Activated B cell treated with CpG ODN at 0.5 μM for 24 hours (primary cell): ENCODE results near the gene TBC1D22A. TPM values are rescaled to one million over a fixed set of nuclear protein-coding genes. Genes with fewer than 3 reads are reported as not detected.
"Not testable (repeated sequence)": the region's sequence is repeated elsewhere in the genome, so short reads cannot be mapped to it uniquely, and the experiment has no call there.

Source experiments
- ATAC-seq: fragments of 200-7000 bp; cut with Tn5 transposase; one replicate; pipeline ENCODE4 v1.10.0; 2021; ENCODE audit warnings: low read depth, mild to moderate bottlenecking, moderate library complexity
- CTCF ChIA-PET: fragments of 350-600 bp; sonication (Branson Sonifier 250); formaldehyde crosslinking; loops from one replicate; lab custom pipeline; 2021; ENCODE audit warnings: antibody characterized with exemption; lab: Charles Lee
- POLR2A ChIA-PET: fragments of 350-600 bp; sonication (Branson Sonifier 250); formaldehyde crosslinking; loops from one replicate; lab custom pipeline; 2021; ENCODE audit warnings: antibody characterized with exemption; lab: Charles Lee
- DNase-seq: peaks from one replicate; pipeline ENCODE4 v3.0.0; 2022
- H3K27ac Mint-ChIP-seq: one replicate; pipeline ENCODE4 v1.8.0; 2020; ENCODE audit warnings: mixed read lengths
- H3K27me3 Mint-ChIP-seq: one replicate; pipeline ENCODE4 v1.8.0; 2021; ENCODE audit warnings: mixed read lengths
- H3K36me3 Mint-ChIP-seq: one replicate; pipeline ENCODE4 v1.8.0; 2021; ENCODE audit warnings: low read depth, mixed read lengths
- H3K4me1 Mint-ChIP-seq: one replicate; pipeline ENCODE4 v1.8.0; 2021; ENCODE audit warnings: mixed read lengths
- H3K4me3 Mint-ChIP-seq: one replicate; pipeline ENCODE4 v1.8.0; 2020; ENCODE audit warnings: mild to moderate bottlenecking, mixed read lengths
- H3K9me3 Mint-ChIP-seq: one replicate; pipeline ENCODE4 v1.8.0; 2020; ENCODE audit warnings: mixed read lengths
- intact Hi-C: fragments of 100-400 bp; cut with micrococcal nuclease; formaldehyde crosslinking; loops from one replicate; pipeline ENCODE4 v1.15.1; 2024
- total RNA-seq: library from RNA; stranded (reverse); gene quantifications from 2 replicates; pipeline ENCODE4 v1.2.3, GENCODE V29; 2022
- TF ChIP-seq, protein P1 (sequence below): fragments of 200-600 bp; IDR thresholded peaks from one replicate; pipeline ENCODE4 v1.8.0; 2022; ENCODE audit warnings: antibody characterized with exemption, mild to moderate bottlenecking

The TBC1D22A gene
- total RNA-seq, 1 donor from 2014 or later = 85.9 TPM

DNA sequence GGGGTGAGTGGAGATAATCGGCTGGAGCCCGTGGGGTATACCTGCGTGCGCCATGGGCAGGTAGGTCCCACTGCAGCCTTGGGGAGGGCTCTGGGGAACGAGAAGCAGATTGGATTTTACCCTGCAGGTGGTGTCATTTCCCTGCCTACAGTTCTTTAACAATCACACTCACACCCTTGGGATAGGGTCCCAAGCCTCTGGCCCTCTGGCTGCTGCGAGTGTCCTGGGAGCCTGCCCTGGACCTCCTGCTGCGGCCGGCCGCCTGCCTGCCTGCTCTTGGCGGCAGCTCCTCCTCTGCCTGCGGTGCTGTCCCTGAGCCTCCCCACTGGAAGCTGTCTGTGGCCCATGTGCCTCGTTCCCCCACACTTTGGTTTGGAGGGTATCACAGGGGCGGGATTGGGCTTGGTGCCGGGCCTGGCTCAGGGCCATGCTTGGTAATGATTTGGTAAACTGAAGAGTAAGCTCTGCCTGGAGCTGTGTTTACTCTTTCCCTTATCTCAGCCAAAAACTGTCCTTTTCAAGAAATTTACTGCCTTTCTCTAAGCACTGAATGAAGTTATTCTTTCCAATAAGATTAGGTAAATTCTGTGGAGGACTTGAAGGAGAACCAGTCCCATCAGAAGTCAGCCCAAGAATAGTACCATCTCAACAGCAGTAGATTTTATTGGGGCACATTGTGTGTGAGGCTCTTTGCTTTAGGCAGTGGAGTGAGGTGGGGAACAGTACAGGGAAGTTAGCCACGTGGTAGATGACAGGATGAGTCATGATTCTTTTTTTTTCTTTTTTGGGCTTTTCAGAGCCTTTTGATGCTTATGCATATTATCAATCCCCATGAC lies 53.7 kb downstream of the TBC1D22A start:
- Mint-ChIP-seq H3K4me1 (peaks cover 57% of the 10 kb centered on the region), H3K27me3 (no peaks in the 10 kb centered on the region), H3K9me3 (no peaks in the 10 kb centered on the region), H3K27ac (peak overlapping the region; percentile 36), H3K4me3 (no peak overlapping the region), H3K36me3 (peaks cover 72% of the 10 kb centered on the region)
- intact Hi-C loops = no loop called here
- ChIA-PET POLR2A (no interaction called here), CTCF (interaction anchor here (1.0 kb wide), 1 partner anchor 58 kb away, joined by 4 read pairs; no protein-coding TSS in a partner anchor)
- ATAC-seq (peak; percentile 67), DNase-seq (no peak)
- TF ChIP-seq, protein P1, sequence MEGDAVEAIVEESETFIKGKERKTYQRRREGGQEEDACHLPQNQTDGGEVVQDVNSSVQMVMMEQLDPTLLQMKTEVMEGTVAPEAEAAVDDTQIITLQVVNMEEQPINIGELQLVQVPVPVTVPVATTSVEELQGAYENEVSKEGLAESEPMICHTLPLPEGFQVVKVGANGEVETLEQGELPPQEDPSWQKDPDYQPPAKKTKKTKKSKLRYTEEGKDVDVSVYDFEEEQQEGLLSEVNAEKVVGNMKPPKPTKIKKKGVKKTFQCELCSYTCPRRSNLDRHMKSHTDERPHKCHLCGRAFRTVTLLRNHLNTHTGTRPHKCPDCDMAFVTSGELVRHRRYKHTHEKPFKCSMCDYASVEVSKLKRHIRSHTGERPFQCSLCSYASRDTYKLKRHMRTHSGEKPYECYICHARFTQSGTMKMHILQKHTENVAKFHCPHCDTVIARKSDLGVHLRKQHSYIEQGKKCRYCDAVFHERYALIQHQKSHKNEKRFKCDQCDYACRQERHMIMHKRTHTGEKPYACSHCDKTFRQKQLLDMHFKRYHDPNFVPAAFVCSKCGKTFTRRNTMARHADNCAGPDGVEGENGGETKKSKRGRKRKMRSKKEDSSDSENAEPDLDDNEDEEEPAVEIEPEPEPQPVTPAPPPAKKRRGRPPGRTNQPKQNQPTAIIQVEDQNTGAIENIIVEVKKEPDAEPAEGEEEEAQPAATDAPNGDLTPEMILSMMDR = no peak

DNA sequence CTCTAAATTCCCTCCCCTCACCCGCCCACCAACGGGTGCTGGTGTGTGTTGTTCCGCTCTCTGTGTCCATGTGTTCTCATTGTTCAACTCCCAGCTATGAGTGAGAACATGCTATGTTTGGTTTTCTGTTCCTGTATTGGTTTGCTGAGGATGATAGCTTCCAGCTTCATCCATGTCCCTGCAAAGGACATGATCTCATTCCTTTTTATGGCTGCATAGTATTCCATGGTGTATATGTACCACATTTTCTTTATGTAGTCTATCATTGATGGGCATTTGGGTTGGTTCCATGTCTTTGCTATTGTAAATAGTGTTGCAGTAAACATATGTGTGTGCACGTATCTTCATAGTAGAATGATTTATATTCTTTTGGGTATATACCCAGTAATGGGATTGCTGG lies 54.9 kb downstream of the TBC1D22A start:
- ATAC-seq, POLR2A ChIA-PET, intact Hi-C loops, H3K27ac Mint-ChIP-seq, H3K4me3 Mint-ChIP-seq, H3K9me3 Mint-ChIP-seq, DNase-seq, H3K27me3 Mint-ChIP-seq: not testable (repeated sequence)
- peaks cover 68% of the 10 kb centered on the region for H3K4me1 Mint-ChIP-seq
- peaks cover 71% of the 10 kb centered on the region for H3K36me3 Mint-ChIP-seq
- CTCF ChIA-PET = interaction anchor here (1.0 kb wide), 1 partner anchor 59 kb away, joined by 4 read pairs; no protein-coding TSS in a partner anchor

DNA sequence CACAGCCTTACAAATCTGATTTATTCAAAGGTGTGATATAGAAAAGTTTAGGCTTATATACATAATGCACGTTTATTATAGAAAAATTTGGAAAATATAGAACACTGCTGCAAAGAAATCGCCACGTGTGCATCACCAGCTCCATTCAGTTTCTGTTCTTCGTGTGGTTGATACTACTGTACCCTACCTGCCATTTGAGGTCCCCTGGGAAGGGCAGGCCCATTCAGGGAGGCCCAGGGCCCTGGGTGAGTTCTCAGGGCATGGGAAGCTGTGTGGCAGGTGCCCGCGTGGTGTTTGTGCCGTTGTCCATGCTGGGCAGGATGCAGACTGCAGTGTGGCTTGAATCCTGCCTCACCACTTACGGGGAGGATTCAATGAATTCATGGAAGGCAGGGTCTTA lies 60.8 kb downstream of the TBC1D22A start:
- CTCF ChIA-PET = interaction anchor here (1.4 kb wide), 1 partner anchor 64 kb away, joined by 3 read pairs; no protein-coding TSS in a partner anchor
- POLR2A ChIA-PET = no interaction called here
- H3K9me3 Mint-ChIP-seq = no peaks in the 10 kb centered on the region
- no peak overlapping the region for H3K4me3 Mint-ChIP-seq
- H3K4me1 Mint-ChIP-seq = peaks cover 65% of the 10 kb centered on the region
- no peaks in the 10 kb centered on the region for H3K27me3 Mint-ChIP-seq
- peaks cover 71% of the 10 kb centered on the region for H3K36me3 Mint-ChIP-seq
- TF ChIP-seq, protein P1 = no peak
- intact Hi-C loops = no loop called here
- DNase-seq (no peak), ATAC-seq (peak; percentile 84)
- H3K27ac Mint-ChIP-seq = no peak overlapping the region

DNA sequence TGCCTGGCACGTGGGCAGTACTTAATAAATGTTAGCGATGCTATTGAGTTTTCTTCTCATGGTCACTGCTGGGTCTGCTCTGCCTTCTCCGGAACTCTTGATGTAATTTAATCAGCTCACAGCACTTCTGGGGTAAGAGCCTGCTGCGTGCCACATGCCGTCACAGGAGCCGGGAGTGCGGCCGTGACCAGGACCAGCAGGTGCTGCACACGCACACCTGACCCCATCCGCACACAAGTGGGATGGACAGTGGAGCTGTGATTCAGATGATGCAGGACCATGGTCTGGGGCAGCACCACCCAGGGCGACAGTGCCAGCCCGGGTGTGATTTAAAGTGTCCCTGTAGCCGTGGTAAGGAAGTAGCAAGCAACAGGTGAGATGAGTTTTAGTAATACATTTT lies 61.2 kb downstream of the TBC1D22A start:
- H3K9me3 Mint-ChIP-seq = no peaks in the 10 kb centered on the region
- H3K27me3 Mint-ChIP-seq = no peaks in the 10 kb centered on the region
- ATAC-seq = no peak
- no peak for DNase-seq
- TF ChIP-seq, protein P1 = no peak
- H3K27ac Mint-ChIP-seq = no peak overlapping the region
- intact Hi-C loops = no loop called here
- H3K4me1 Mint-ChIP-seq = peaks cover 63% of the 10 kb centered on the region
- peaks cover 75% of the 10 kb centered on the region for H3K36me3 Mint-ChIP-seq
- ChIA-PET CTCF (interaction anchor here (1.0 to 1.4 kb wide), 2 partner anchors 19 to 65 kb away, joined by 3 read pairs; no protein-coding TSS in a partner anchor), POLR2A (no interaction called here)
- H3K4me3 Mint-ChIP-seq = no peak overlapping the region

DNA sequence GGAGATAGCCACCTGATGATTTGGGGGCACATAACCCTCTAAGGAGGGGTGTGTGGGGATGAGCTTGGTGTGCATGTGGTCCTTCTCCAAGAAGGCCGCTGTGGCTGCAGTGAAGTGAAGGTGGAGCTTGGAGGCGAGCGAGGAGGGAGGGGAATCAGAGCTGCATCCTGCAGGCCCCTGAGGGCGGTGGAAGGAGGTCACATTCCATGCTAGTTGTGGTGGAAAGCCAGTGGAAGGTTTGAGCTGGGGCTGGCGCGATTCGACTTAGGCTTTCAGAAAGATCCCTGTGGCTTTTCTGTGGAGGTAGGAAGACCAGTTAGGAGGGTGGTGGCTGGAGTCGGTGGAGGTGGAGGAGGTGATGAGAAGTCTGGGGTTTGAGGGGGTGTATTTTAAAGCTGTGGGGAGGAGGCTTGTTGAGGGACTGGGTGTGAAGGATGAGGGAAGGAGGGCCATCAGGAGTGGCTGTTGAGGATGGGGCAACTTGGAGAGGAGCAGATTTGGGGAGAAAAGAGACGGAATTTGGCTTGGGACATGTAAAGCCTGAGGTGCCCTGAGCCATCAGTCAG lies 62.0 kb downstream of the TBC1D22A start:
- intact Hi-C loops = no loop called here
- H3K27me3 Mint-ChIP-seq = no peaks in the 10 kb centered on the region
- ChIA-PET CTCF (interaction anchor here (1.0 kb wide), 1 partner anchor 20 kb away, joined by 3 read pairs; no protein-coding TSS in a partner anchor), POLR2A (interaction anchor here (0.6 kb wide), 1 partner anchor 56 kb away, joined by 6 read pairs; no protein-coding TSS in a partner anchor)
- TF ChIP-seq, protein P1 = no peak
- no peak for DNase-seq
- H3K4me3 Mint-ChIP-seq = no peak overlapping the region
- H3K36me3 Mint-ChIP-seq = peaks cover 80% of the 10 kb centered on the region
- ATAC-seq = no peak
- no peaks in the 10 kb centered on the region for H3K9me3 Mint-ChIP-seq
- peak overlapping the region; percentile 42 for H3K27ac Mint-ChIP-seq
- peaks cover 62% of the 10 kb centered on the region for H3K4me1 Mint-ChIP-seq
